Activated naive CD4-positive, alpha-beta T cell treated with anti-CD3 and anti-CD28 coated beads, Interleukin-2, amount 50 U/mL, for 24 hours (primary cell): ENCODE data around the gene RAB4B.
"Not testable (repeated sequence)": the region's sequence is repeated elsewhere in the genome, so short reads cannot be mapped to it uniquely, and the experiment has no call there.

Experiments used
- H3K27ac Mint-ChIP-seq: one replicate; pipeline ENCODE4 v1.8.0; 2021; ENCODE audit warnings: mild to moderate bottlenecking, mixed read lengths
- H3K27me3 Mint-ChIP-seq: one replicate; pipeline ENCODE4 v1.8.0; 2021; ENCODE audit warnings: mixed read lengths
- H3K36me3 Mint-ChIP-seq: one replicate; pipeline ENCODE4 v1.8.0; 2021; ENCODE audit warnings: mixed read lengths
- H3K4me1 Mint-ChIP-seq: one replicate; pipeline ENCODE4 v1.8.0; 2021; ENCODE audit warnings: mixed read lengths
- H3K4me3 Mint-ChIP-seq: one replicate; pipeline ENCODE4 v1.8.0; 2021; ENCODE audit warnings: mild to moderate bottlenecking, mixed read lengths
- H3K9me3 Mint-ChIP-seq: one replicate; pipeline ENCODE4 v1.8.0; 2021; ENCODE audit warnings: mixed read lengths

Gene RAB4B

DNA sequence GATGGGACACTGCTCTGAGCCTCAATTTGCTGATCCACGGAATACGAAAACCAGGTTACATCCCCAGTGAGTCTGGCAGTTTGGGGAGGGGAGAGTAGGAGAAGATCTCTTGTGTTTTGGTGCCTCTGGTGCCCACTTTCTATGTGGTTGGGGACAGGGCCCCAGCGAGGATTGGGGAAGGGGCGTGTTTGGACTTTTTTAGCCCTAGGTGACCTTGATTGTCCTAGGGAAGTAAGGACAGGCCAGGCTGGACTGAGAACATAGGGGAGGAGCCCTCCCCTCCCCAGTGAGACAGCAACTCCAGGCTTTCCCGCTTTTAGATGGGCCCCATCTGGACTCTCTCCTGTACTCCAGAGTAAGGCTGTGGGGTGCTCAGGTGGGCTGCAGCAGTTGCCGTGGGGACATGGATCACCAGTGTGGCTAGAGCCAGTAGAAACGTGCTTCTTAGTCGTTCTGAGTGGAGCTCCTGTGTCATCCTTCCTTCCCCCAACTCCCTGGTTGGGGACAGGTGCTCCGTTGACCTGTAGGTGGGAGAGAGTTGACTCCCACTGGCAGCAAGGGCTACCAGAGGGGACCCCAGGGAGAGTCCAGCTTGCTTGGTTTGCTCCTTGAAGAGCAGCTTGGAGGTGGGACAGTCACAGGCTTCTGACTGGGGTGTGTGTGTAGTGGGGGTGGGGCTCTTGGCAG is 25.3 kb downstream of the RAB4B start:
- Mint-ChIP-seq H3K4me1 (peaks cover 82% of the 10 kb centered on the region), H3K9me3 (no peaks in the 10 kb centered on the region), H3K27ac (peak overlapping the region; percentile 86), H3K36me3 (peaks cover 4% of the 10 kb centered on the region), H3K27me3 (no peaks in the 10 kb centered on the region), H3K4me3 (peak overlapping the region; percentile 92)

DNA sequence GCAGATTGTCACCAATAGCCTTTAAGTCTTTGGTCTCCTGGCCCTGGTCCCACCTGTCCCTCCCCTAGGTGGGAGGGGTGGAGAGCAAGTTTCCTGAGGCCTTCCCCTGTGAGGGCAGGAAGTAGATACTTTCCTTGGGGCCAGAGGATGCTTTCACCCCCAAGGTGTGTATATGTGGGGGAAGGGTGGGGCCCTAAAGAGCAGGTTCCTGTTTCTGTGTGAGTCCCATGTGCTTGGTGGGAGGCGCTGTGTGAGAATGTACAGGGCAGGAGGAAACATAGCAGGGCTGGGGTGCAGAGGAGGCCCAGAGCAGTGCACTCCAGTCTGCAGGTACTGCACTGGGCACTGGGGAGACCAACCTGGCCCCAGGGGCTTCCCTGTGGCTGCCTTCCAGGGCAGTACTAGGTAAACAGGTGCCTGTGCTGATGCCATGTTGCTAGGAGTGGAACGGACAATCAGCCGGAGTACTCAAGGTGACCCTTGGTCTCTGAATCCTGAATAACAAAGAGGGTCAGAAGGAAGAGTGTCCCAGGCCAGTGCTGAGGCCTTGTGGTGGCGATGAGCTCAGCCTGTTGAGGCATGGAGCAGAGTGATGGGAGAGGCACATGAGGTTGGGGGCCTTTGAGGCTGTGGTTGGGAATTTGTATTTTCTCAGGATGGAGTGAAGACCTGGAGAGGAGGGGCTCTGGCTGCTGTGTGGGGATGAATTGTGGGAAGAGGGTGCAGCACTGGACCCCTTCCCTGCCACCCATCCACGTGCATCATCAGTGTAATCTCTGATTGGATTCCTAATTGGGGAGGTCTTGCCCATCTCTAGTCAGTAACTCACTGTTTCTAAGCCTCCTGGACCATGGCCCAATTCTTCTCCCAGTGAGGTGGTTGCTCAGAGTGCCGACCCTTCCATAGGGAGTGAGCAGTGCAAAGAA is 26.1 kb downstream of the RAB4B start:
- peaks cover 4% of the 10 kb centered on the region for H3K36me3 Mint-ChIP-seq
- peaks cover 80% of the 10 kb centered on the region for H3K4me1 Mint-ChIP-seq
- no peaks in the 10 kb centered on the region for H3K9me3 Mint-ChIP-seq
- no peaks in the 10 kb centered on the region for H3K27me3 Mint-ChIP-seq
- H3K27ac Mint-ChIP-seq: peak overlapping the region; percentile 86
- peak overlapping the region; percentile 92 for H3K4me3 Mint-ChIP-seq

DNA sequence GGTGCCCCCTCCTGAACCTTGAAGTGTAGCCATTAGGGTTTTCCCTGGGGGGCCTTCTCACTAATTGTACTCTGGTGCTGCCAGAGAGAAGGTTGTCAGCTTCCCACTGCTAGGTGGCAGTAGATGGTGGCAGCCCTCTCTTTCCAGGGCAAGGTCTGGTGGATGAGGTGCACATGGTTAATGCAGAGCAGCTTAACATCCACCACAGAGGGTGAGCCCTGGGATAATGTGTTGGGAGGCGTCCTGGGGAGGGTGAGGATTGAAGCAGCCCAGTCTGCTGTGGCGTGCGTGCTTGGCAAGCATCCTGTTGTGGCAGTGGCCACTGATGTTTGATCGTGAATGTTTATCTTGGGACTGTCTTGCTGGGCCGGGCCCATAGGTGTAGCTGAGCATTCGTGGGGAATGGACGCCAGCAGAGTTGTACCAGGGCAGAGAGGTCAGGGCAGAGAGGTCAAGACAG is 26.8 kb downstream of the RAB4B start:
- Mint-ChIP-seq H3K27ac (peak overlapping the region; percentile 86), H3K4me3 (peak overlapping the region; percentile 92), H3K9me3 (no peaks in the 10 kb centered on the region), H3K36me3 (peaks cover 4% of the 10 kb centered on the region), H3K27me3 (no peaks in the 10 kb centered on the region), H3K4me1 (peaks cover 82% of the 10 kb centered on the region)

DNA sequence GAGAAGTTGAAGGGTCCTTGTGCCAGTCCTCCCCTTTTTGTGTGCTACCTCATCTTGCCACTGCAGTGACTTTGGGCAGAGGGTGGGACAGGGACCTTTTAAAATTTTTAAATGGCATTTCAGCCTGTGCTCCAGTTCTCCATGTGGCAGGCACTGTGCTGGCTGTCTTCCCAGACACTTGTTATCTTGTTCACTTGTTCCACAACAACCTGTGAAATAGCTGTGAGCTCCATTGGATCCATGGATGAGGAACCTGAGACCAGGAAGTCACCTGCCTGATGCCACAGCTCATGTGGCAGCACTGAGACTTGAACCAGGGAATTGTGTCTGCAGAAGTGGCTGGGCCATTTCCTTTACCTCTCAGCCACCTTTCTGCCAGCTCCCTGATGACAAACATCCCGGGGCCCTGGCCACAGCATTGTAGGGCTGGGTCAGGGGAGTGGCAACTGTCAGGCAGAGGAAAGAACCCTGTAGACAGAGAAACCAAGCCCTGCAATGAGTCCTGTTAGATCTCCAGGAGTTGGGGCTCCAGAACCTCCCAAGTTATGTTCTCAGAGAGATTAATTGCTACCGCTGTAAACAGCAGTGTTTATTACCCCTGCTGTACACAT is 27.3 kb downstream of the RAB4B start:
- Mint-ChIP-seq H3K36me3 (peaks cover 4% of the 10 kb centered on the region), H3K9me3 (no peaks in the 10 kb centered on the region), H3K27ac (peak overlapping the region; percentile 86), H3K4me3 (peak overlapping the region; percentile 92), H3K4me1 (peaks cover 83% of the 10 kb centered on the region), H3K27me3 (no peaks in the 10 kb centered on the region)

DNA sequence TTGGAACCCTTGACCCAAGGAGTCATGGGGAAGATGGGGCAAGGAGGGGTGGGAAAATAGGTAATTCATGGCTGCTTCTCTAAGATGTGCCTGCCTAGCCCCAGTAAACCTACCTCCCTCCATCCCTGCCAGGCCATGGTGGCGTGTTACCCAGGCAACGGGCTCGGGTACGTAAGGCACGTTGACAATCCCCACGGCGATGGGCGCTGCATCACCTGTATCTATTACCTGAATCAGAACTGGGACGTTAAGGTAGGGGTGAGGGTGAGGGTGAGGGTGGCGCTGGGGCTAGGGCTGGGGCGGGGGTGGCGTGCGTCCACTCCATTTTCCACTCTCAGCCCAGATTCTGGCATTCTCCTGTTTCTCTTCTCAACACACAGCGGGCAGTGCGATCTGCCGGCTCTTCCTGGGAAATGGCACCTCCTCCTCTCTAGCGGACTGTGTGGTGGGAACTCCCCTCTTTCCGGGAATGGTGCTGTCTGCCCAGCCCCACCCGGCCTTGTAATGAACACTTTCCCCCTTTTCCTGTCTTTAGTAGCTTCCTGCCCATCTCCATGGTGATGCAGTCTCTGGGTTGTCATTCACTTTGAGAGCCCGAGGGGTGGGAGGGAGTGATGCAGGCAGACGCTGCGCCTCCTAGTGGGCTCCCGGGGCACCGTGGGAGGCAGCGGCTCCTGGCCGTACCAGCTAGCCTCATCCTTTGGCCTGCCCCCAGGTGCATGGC is 28.5 kb downstream of the RAB4B start:
- no peaks in the 10 kb centered on the region for H3K27me3 Mint-ChIP-seq
- peak overlapping the region; percentile 96 for H3K27ac Mint-ChIP-seq
- peak overlapping the region; percentile 84 for H3K4me3 Mint-ChIP-seq
- H3K36me3 Mint-ChIP-seq: peaks cover 4% of the 10 kb centered on the region
- H3K4me1 Mint-ChIP-seq: peaks cover 87% of the 10 kb centered on the region
- no peaks in the 10 kb centered on the region for H3K9me3 Mint-ChIP-seq

DNA sequence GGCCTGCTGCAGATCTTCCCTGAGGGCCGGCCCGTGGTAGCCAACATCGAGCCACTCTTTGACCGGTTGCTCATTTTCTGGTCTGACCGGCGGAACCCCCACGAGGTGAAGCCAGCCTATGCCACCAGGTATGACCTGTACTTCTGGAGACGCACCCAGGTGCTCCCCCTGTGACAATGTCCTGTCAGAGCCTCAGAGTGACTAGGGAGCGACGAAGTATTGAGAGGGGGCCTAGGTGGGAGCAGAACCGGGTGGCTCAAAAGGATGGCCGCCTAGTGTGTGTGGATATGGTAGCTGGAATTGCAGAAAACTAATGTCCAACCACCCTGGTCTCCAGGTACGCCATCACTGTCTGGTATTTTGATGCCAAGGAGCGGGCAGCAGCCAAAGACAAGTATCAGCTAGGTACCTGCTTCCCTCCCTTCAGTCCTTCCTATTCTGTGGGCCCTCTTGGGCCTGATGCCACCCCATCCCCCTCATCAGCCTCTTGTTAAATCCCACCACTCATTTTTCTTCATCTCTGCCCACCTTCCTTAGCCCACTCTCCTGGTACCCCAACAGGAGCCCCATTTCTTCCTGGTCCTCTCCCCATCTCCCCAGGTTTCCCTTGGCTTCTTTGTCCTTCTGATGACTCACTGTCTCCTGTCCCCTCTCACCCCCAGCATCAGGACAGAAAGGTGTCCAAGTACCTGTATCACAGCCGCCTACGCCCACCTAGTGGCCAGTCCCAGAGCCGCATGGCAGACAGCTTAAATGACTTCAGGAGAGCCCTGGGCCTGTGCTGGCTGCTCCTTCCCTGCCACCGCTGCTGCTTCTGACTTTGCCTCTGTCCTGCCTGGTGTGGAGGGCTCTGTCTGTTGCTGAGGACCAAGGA is 29.3 kb downstream of the RAB4B start:
- H3K27ac Mint-ChIP-seq: peak overlapping the region; percentile 96
- H3K9me3 Mint-ChIP-seq: no peaks in the 10 kb centered on the region
- peaks cover 3% of the 10 kb centered on the region for H3K36me3 Mint-ChIP-seq
- H3K27me3 Mint-ChIP-seq: no peaks in the 10 kb centered on the region
- H3K4me3 Mint-ChIP-seq: peak overlapping the region; percentile 84
- H3K4me1 Mint-ChIP-seq: peaks cover 86% of the 10 kb centered on the region

DNA sequence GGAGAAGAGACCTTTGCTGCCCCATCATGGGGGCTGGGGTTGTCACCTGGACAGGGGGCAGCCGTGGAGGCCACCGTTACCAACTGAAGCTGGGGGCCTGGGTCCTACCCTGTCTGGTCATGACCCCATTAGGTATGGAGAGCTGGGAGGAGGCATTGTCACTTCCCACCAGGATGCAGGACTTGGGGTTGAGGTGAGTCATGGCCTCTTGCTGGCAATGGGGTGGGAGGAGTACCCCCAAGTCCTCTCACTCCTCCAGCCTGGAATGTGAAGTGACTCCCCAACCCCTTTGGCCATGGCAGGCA is 29.9 kb downstream of the RAB4B start:
- Mint-ChIP-seq H3K36me3 (peaks cover 3% of the 10 kb centered on the region), H3K27me3 (no peaks in the 10 kb centered on the region), H3K4me3 (peak overlapping the region; percentile 72), H3K9me3 (no peaks in the 10 kb centered on the region), H3K4me1 (peaks cover 86% of the 10 kb centered on the region), H3K27ac (peak overlapping the region; percentile 90)

DNA sequence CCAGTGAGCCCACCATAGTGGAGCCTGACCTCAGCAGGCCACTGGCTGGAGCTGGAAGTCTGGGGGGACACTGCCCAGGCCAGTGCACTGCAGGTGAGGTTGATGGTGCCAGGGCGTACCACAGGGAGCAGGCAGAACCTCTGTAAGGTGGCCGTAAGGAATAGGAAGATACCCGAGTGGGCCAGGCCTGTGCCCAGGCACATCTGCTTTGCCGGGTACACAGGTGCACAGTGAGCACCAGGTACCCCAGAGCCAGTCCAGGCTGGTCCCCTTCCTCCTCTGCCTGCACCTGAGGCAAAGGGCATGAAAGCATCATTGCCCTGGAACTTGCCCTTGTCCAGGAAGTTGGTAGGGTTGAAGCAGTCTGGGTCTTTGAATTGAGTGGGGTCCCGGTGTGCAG is 30.4 kb downstream of the RAB4B start:
- Mint-ChIP-seq H3K4me1 (peaks cover 83% of the 10 kb centered on the region), H3K9me3 (no peaks in the 10 kb centered on the region), H3K27me3 (no peaks in the 10 kb centered on the region), H3K4me3 (peak overlapping the region; percentile 15), H3K27ac (no peak overlapping the region), H3K36me3 (peaks cover 3% of the 10 kb centered on the region)

DNA sequence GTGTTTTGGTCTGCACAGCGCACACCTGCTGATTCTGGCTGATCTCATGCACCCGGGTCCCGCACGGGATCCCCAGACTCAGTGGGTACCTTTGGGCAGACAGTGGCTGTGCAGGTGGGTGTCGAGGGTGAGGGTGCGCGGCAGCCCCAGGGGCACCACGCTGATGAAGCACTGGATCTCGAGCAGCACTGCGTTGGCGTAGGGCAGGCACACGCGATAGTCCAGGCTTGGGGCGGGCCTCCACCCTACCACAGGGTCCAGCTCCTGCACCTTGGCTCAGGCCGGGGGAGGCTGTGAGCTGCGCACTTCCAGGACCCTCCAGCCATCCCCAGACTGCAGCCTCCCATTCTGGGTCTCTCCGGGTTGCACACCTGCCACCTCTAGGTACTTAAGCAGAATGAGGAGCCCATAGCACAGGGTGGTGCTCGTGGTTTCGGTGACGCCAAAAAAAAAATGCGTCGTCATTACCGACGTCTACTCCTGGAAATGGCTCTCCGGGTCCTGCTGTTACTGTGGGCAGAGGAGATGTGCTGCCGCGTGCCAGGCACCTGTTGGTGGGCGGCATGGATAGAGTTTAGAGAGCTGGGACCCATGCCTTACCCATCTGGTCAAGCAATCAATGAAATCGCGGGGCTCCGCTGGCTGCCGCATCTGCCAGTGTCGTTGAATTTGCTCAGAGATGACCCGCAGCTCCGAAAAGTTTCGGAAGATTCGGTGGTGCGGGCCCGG is 31.5 kb downstream of the RAB4B start:
- H3K36me3 Mint-ChIP-seq: peaks cover 3% of the 10 kb centered on the region
- H3K27me3 Mint-ChIP-seq: no peaks in the 10 kb centered on the region
- peak overlapping the region; percentile 35 for H3K27ac Mint-ChIP-seq
- peak overlapping the region; percentile 49 for H3K4me3 Mint-ChIP-seq
- no peaks in the 10 kb centered on the region for H3K9me3 Mint-ChIP-seq
- H3K4me1 Mint-ChIP-seq: peaks cover 72% of the 10 kb centered on the region

DNA sequence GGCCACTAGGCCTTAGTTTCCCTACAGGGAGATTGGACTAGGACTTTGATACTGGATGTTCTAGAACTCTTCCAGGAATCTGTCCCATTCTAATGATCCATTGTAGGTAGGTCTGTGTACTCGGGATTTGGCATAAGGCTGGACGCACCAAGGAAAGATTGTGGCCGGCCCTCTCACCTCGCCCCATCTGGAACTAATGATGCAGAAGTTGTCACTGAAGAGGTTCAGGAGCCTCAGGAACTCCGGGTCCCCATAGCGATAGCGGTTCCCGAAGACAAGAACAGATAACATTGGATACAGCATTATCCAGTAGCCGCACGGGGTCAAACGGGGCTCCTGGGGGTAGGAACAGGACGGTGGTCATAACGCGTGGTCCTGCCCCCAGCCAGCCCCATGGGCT is 32.1 kb downstream of the RAB4B start:
- Mint-ChIP-seq H3K4me1 (peaks cover 66% of the 10 kb centered on the region), H3K36me3 (peaks cover 3% of the 10 kb centered on the region), H3K4me3 (peak overlapping the region; percentile 39)

DNA sequence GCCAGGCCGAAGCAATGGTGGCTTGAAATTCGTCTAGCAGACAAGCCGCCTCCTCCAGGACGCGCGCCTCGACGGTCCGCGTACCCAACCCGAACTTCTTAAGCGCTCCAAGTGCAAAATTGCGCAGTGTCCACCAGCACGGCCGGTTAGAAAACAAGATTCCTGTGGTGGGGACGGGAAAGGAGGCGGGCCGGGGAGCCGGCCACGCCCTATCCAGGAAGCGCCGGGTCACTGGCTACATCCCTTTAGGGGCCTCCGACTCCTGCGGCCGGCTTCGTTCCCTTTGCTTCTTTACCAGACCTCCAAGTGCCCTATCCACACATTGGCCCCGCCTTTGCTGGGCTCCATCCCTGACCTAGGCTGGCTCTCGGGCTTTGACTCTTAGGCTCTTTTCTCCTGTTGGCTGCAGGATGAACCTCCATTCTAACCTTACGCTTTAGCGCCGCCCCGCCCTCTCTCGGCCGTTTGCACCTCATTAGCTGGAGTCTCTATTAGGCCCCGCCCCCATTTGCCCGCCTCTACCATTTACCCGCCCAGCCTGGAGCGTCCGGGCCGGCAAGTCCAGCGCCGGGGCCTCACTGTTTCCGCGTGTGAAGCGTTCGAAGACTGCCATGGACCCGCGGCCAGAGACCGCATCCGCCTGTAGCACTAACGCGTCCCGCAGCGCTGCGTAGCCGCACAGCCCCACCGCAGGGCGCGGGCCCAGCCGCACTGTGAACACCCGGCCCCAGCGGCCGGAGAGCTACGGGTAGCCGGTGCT is 32.8 kb downstream of the RAB4B start:
- not testable (repeated sequence) for H3K36me3 Mint-ChIP-seq, H3K27me3 Mint-ChIP-seq, H3K9me3 Mint-ChIP-seq
- peaks cover 59% of the 10 kb centered on the region for H3K4me1 Mint-ChIP-seq
- H3K4me3 Mint-ChIP-seq: peak overlapping the region; percentile 93
- H3K27ac Mint-ChIP-seq: peak overlapping the region; percentile 72

More for the DNA sequence above, 32.1 kb downstream of the RAB4B start:
- no peaks in the 10 kb centered on the region for H3K27me3 Mint-ChIP-seq
- H3K27ac Mint-ChIP-seq: peak overlapping the region; percentile 35
- H3K9me3 Mint-ChIP-seq: no peaks in the 10 kb centered on the region

DNA sequence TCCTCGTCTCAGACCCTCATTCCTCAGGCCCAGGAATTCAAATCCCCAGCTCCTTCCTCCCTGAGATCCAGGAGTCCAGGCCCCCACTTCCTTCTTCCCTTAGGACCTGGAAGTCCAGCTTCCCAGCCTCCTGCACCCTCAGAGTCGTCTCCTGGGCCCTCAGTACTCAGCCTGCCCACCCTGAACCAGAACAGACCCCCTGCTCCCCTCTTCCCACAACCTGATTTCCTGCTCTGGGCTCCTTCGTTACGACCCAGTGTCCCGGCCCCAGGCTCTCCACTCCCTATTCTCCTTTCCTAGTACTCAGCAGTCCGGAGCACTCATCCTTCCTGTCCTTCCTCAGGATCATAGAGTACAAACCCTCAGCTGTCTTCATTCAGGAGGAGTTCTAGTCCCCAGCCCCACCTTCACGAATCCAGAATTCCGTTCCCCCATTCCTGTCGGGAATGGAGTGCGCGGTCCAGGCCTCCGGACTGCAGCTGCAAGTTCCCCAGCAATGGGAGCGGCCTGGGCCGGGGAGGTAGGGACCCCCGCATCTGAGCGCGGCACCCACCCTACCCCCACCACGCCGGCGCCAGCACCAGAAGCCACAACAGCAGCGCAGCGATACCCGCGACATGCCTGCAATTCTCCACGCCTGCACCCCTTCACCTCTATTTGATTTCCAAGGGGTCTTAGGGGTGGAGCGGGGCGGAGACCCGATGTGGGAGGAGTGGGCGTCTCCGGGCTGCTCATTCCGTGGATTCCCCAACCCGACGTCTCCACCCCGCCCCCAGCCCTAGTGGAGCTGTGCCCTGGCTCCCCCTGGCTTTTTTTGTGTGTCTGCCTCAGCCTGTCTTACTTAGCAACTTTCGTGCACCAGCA is 33.7 kb downstream of the RAB4B start:
- Mint-ChIP-seq H3K27ac (peak overlapping the region; percentile 84), H3K4me1 (peaks cover 51% of the 10 kb centered on the region), H3K27me3 (no peaks in the 10 kb centered on the region), H3K4me3 (peak overlapping the region; percentile 93), H3K9me3 (no peaks in the 10 kb centered on the region), H3K36me3 (peaks cover 3% of the 10 kb centered on the region)

DNA sequence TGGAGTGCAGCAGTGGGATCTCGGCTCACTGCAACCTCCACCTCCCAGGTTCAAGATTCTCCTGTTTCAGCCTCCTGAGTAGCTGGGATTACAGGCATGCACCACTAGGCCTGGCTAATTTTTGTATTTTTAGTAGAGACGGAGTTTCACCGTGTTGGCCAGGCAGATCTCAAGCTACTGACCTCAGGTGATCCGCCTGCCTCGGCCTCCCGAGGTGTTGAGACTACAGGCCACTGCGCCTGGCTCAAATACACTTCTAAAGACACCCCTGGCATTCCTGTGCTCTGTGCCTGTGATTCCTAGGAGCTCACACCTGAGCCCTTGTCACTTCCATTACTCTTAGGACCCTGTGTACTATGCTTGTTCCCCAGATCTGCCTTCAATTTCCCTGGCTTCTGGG is 34.5 kb downstream of the RAB4B start:
- H3K36me3 Mint-ChIP-seq, H3K27me3 Mint-ChIP-seq, H3K9me3 Mint-ChIP-seq: not testable (repeated sequence)
- Mint-ChIP-seq H3K4me3 (peak overlapping the region; percentile 93), H3K4me1 (peaks cover 43% of the 10 kb centered on the region), H3K27ac (peak overlapping the region; percentile 86)
